CD4-positive, alpha-beta T cell treated with Interleukin-1 beta for 1 hour (primary cell): ENCODE measurements around the gene NUTM2B.
"Not testable (repeated sequence)": the region's sequence is repeated elsewhere in the genome, so short reads cannot be mapped to it uniquely, and the experiment has no call there.

Experiments
- DNase-seq, 2 donors: peaks; one replicate each; pipeline ENCODE4 v3.0.0-alpha.2; 2020 to 2022

The NUTM2B gene

DNA sequence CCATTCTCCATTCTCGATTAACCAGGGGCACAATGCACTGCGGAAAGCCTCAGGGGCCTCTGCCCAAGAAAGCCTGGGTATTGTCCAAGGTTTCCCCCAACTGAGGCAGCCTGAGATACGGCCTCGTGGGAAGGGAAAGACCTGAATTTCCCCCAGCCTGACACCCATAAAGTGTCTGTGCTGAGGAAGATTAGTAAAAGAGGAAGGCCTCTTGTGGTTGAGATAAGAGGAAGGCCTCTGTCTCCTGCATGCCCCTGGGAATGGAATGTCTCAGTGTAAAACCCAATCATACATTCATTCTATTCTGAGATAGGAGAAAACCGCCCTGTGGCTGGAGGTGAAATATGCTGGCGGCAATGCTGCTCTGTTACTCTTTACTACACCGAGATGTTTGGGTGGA, 41.8 kb downstream of the NUTM2B start:
- DNase-seq = not testable (repeated sequence)

- not testable (repeated sequence) for DNase-seq
Measured at GRCh38 chr10:79748510-79748909, 45.5 kb downstream of the NUTM2B start.

DNA sequence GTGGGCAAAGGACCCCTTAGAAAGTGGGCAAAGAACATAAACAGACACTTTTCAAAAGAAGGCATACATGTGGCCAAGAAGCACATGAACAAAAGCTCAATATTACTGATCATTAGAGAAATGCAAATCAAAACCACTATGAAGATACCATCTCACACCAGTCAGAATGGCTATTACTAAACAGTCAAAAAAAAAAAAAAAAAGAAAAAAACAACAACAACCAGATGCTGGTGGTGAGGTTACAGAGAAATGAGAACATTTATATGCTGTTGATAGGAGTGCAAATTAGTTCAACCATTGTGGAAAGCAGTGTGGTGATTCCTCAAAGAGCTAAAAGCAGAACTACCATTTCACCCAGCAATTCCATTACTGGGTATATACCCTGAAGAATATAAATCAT, 50.6 kb downstream of the NUTM2B start:
- DNase-seq = not testable (repeated sequence)

DNA sequence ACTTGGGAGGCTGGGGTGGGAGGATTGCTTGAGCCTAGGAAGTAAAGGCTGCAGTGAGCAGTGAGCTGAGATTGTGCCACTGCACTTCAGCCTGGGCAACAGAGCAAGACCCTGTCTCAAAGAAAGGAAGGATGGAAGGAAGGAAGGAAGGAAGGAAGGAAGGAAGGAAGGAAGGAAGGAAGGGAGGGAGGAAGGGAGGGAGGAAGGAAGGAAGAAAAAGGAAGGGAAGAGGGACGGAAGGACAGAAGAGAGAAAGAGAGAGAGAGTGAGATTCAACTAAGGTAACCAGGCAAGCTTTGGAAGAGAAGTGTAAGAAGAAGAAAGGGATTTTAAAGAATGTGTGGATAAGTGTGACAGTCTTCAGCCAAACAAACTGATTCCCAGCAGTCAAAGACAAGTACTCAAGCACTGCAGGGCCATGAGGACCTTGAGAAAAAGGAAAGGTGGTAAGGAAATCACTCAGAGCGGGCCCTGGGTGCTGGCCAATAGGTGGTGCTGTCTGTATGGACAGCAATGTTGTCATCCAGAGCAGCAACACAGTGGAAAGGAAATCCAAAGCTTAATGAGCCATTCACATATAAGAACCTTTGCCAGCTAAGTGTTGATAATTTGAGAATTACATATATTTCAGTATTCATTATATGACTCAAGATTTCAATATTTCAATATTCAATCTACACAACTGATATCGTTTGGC, 55.4 kb downstream of the NUTM2B start:
- not testable (repeated sequence) for DNase-seq
